ENCODE results near the gene G3BP2.
A peak's percentile ranks its signal among the peaks of the same experiment; 100 is the strongest.
"Not testable (repeated sequence)": the region's sequence is repeated elsewhere in the genome, so short reads cannot be mapped to it uniquely, and the experiment has no call there.

The G3BP2 gene

DNA sequence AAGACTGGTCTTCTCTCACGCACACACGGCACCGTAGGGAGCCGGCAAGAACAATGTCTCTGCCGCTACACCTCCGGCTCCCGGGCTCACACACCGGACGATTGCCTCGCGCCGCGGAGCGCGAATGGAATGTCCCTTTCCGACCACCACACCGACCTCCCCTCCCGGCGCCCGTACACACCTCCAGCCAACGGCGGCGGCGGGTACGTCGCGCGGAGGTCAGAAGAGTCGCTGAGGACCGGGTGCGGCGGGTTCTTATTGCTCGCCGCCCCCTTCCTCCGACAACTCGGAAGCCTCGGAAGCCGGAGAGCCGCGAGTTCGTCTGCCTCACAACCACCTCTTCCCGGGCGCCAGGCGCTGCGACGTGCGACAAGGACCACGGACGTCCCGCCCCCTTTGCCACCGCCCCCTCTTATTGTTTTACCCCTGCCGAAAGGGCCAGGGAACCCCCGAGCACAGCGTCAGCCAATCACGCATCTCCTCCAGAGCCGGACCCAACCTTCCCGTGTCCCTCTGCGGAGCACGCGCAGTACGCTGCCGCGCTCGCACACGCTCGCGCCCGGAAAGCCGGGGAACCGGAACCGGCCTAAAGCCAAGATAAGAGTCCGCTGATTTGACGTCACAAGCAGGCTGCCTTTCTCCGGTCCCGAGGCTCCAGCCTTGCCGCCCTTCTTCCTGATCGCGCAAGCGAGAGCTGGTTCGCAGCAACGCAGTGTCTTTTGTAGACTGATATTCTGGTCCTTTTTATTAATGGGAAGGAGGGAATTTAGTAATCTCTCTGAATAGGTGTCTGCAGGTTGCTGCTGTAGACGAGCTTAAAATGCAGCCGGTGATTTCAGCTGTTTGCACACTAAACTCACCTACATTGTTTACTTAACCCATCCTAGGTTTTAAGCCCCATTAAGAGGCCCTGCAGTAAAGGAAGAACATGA lies at the start of gene G3BP2:
G3BP2 (minus strand) TSS at position 385 of the 932 bp plus-strand sequence. CDS start 11,386 bp downstream, outside the sequence.
- DNase-seq = peak; percentile 97

DNA sequence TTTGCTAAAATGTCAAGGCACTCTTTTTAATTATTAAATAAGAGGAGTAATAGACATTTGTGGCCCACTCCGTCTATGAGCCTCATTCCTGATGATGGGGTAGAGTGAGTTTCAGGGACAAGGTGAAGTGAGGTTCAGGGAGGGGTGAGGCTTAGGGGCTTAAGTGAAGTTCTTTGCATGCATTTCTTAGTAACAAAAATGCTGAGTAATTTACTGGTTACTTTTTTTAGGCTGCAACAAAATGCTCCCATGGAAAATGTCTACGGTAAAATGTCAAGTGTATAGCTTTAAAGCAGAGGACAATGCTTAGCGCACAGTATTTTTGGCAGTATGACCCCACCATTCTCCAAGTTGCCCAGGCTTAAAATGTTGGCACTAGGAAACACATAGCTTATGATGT lies 49.2 kb upstream of the G3BP2 start:
- DNase-seq = no peak

DNA sequence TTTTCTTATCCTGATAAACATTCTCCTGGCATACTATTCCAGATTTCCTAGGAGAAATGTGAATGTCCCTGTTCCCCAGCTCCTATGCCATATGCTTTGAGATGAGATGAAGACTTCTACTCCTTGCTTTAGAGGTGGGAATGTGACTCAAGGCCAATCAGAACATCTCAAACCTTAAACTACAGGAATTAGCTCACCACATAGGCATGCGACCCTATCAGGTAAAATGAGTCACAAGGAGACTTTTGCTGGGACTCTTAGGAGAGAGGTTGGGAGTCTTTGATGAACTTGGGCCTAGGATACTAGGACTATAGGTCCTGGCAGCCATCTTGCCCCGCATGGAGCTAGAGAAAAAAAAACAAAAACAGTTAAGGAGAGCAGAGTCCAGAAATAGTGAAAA lies 45.3 kb upstream of the G3BP2 start:
- no peak for DNase-seq

DNA sequence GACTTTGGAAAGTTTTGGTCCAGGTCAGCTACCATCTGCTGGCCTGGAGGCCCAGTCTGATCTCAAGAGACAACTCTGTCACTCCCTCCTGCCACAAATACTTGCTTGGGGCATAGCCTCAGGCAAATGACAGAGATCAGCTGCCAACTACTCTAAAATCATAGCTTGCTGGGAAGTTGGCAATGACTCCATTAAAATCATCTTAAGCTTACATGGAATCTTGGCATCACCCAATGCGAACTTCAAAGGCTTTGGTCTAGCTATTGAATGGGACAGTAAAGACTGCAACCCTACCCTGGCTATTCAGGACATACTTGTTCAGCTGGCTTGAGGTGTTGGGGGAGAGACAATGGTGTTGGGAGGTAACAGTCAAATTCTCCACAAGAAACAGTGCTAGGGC lies 44.2 kb upstream of the G3BP2 start:
- no peak for DNase-seq

DNA sequence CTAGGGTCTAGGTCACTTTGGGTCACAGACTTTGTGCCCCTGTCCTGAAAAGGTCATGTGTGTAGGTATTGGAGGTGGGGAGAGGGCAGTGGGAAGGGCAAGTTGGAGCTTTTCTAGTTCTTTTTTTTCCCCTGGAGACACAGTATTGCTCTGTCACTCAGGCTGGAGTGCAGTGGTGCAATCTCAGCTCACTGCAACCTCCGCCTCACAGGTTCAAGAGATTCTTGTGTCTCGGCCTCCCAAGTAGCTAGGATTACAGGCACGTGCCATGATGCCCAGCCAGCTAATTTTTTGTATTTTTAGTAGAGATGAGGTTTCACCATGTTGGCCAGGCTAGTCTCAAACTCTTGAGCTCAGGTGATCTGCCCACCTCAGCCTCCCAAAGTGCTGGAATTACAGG lies 42.8 kb upstream of the G3BP2 start:
- DNase-seq = not testable (repeated sequence)

DNA sequence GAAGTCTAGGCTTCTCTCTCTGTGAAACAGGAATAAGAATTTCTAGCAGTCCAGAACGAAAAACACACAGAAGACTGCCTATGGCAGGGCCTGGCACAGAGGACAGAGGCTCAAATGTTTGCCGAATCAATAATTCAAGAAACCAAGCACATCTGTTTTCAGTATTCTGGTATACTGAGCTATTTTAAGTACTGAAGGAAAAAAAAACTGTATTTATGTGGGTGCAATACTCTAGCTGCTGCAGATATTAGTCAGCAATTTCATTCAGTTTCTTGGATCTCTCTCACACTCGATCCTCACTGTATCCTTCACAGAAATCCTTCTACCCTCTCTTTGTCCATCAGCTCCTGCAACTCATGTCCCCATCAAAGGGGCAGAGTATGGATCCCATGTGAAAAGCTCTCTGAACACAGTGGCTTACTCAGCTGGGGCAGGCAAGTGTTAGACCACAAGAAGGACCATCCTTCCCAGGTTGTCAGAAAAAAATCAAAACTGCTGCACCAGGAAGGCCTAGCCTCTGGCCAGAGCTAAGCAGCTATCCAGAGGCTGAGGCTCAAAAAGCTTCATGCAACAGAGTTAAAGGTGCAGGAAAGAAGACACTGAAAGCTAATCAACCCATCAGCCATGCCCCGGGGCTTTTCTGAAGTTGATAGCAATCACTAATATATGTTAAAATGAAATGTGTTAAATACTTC lies 42.0 kb upstream of the G3BP2 start:
- DNase-seq = no peak

DNA sequence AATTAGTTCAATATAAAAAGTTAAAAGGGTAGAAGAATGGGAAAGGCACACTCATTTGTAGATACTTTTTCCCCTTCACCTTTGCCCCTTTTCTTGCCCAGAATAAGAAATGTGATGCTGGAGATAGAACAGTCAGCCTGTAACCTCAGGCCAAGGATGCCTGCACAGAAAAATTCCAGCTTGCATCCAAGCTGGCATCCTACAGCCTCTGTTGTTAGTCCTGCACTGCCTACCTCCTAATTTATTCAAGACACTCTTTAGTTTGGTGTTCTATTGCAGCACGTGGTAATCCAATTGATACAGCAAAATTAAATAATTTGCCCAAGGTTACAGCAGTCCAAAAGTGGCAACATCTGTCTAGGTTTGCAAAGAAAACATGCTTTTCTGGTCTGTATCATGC lies 41.5 kb upstream of the G3BP2 start:
- DNase-seq = no peak

DNA sequence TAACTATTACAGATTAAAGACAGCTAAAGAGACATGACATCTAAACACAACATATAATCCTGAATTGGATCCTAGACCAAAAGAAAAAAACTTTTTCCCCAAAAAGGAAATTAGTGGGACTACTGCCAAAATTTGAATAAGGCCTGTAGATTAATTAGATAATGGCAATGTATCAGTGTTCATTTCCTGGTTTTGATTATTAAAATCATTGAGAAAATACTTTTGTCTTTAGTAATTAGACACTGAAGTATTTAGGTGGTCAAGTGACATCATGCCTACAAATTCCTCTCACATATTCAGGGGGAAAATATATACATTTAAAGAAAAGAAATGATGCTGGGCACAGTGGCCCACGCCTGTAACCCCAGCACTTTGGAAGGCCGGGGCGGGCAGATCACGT lies 40.8 kb upstream of the G3BP2 start:
- DNase-seq = no peak

DNA sequence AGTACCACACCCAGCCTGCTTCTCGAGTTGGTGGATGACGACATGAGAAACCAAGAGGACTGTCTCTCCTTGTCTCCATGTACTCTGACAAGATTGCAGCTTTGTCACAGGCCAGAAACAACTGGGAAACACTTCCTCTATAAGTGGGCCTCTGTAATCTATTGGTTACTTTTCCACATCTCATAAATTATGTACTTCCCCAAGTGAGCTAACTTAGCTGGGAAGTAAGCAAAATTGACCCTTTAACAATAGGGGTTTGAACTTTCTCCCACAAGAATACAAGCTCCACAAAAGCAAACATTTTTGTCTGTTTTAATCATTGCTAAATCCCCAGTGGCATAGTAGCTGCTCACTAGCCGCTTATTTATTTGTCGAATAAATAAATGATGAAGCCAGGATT lies 37.0 kb upstream of the G3BP2 start:
- no peak for DNase-seq

DNA sequence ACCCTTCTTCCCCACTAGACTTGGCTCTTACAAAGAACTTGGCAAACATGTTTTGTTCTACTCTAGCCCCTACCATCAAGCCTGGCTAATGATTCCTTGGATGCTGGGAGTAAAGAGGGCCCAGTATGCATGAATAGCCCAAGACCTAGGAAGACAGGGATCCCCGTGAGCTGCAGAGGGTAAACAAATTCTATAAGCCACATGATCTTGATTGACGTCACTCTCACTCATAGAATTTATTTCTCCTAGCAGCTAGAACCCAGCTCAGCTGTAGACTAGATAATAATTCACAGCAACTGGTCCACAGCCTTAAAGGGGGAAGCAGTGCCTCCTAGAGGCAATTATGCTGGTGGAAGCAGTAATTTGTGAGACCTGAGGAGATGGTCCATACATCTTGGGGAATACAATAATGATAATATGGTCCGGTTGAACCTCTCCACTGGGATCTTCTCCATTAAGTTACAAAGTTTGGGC lies 35.0 kb upstream of the G3BP2 start:
- DNase-seq = no peak

DNA sequence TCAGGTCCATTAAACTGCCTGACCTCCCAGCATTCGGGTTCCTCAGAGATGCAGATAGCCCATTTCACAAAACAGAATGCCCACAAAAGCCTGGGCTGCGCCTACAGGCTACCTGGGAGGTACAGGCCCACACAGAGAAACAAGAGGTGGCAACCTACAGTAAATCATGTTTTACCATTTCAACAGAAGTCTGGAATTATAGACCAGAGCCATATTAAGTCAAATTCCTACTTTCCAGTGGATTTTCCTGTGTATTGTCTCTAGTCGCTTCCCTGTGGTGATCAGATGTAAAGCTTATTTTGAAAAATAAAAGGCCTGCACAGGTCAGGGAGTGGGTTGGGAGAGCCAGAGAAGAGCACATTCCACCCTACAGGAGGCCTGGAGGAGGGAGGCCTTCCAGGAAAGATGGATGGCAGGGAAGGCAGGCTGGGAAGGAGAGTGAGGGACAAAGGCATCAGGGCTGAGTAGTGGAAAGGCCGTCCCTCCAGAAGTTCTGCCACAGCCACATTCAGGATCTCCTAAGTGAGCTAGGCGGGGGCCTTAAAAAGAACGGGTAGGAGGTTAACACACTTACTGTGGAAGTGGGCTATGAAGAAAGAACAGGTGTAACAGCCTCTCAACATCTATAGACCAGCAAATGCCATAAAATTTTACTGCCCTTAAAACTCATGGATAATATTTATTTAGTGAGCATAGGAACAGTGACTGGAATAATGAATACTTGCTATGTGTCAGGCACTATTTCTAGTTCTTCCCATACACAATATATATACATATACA lies 32.2 kb upstream of the G3BP2 start:
- DNase-seq = no peak

DNA sequence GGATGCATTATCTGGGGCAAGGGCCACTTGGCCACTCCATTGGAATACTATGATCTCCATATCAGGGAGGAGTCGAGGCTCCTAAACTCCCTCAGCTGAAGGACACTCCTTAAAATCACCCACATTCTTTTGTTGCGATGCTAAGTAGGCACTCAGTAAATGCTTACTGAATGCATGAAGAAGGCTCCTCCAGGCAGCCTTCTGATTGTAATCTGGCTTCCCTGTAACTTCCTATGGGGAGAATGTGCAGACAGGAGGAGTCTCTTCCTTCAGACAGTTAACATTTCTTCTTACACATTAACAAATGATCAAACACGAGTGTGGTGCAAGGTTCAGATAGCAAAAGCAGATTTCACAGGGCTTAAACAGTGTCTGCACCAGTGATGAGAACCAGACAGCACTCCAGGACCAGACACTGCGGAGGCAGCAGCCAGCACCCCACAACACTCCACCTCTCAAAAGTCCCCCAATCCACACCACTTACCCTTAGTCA lies 29.8 kb upstream of the G3BP2 start:
- no peak for DNase-seq

DNA sequence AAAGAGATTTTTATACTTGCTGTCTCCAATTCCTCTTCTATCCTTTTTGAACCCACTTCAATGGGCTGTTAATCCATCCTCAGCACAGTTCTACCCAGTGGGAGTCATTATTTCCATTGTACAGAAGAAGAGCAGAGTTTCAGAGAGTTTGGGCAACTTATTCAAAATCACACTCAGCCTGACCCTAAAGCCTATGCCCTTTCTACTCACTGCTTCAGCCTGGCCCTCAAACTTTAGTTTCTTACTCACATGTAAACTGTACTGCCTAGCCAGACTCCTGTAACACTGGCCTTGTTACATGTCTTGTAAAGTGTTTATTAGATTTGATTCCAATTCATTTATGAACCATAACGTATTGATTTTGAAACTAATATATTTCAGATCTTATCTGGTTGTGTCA lies 26.1 kb upstream of the G3BP2 start:
- DNase-seq = no peak

DNA sequence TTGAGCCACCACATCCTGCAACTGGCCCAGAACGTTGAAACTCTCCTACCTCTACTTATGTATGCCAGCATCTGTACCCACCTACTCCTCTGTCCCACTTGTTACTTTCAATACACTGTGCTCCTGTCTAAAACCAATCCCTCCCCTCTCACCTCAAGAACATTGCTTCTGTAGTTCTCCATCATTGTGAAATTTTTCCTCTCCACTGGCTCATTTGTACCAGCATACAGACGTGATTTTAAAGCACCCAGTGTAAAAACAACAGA lies 25.7 kb upstream of the G3BP2 start:
- no peak for DNase-seq

DNA sequence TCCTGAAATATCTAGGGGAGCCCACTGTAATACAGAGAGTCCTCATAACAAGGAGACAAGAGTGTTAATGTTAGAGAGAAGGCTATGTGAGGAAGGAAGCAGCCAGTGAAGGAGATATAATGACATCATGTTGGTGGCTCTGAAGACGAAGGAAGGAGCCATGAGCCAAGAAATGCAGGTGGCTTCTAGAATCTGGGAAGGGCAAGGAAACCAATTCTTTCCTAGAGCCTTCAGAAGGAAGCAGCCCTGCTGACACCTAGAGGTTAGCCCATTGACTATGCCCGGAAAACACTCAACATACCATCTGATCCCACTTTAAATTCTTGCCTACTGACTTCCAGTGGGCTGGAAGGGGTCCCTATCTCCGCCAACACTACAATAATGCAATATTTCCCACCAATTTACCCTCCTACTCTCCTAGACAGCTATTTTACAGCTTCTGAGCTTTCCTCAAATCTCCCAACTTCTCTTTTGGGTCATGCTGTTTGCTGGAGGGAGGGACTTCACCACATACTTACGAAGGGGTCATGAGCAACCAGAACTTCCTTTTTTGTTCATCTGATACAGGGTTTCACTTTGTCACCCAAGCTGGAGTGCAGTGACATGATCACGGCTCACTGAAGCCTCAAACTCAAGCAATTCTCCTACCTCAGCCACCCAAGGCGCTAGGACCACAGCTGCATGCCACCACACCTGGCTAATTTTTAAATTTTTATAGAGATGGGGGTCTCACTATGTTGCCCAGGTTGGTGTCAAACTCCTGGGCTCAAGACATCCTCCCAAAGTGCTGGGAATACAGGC lies 25.2 kb upstream of the G3BP2 start:
- no peak for DNase-seq

DNA sequence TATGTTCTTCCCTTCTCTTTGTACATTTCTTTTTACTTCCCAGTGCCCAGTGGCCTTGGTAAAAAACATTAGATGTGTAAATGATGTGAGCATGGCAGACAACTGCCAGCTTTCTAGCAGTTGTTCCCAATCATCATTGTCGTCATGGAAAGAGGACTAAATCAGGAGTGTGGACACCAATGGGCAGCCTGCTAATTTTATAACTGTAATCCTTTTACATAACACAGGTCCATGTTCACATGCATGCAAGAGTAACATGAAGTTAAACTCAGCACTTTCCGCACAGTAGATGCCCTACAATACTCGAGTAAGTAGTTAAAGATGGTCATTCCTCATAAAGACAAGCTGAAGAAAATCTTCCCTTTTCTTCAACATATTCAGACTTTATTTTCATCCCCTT lies 23.4 kb upstream of the G3BP2 start:
- no peak for DNase-seq

DNA sequence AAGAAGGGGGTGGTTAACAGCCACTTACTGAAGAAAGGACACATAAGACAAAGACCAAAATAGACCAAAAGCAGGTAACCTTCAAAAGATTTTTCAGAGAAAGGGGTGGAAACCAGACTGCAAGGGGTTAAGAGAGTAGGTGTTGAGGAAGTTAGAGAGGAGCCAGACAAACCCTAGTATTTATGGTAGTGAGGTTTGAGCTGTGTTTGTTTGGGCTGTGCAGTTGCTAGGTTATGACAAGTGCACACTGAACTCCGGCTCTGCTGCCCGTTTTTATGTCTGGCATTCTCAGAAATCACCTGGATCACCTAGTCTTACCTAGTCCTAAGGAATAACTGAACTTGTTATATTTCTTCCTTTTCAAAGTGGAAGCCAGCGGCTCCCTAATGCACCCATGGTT lies 22.9 kb upstream of the G3BP2 start:
- no peak for DNase-seq

DNA sequence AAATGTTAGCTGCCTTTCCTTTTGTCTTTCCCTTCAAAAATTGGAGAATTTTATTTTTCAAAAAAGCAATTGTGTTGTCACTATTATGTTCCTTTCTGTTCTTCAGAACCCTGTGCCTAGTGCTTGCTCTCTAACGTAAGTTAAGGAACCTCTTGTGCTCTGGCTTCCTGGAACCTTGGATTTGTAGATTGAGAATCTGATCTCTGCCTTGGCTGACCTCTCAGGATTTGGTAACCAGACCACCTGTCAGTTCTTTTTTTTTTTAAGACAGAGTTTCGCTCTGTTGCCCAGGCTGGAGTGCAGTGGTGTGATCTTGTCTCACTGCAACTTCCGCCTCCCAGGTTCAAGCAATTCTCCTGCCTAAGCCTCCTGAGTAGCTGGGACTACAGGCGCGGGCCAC lies 18.9 kb upstream of the G3BP2 start:
- DNase-seq = not testable (repeated sequence)

DNA sequence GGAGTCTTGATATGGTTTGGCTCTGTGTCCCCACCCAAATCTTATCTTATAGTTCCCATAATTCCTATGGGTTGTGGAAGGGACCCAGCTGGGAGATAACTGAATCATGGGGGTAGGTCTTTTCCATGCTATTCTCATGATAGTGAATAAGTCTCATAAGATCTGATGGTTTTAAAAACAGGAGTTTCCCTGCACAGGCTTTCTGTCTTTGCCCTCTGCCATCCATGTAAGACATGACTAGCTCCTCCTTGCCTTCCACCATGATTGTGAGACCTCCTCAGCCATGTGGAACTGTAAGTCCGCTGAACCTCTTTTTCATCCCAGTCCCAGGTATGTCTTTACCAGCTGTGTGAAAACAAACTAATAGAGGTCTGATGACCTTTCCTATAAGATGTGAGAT lies 13.9 kb upstream of the G3BP2 start:
- not testable (repeated sequence) for DNase-seq

DNA sequence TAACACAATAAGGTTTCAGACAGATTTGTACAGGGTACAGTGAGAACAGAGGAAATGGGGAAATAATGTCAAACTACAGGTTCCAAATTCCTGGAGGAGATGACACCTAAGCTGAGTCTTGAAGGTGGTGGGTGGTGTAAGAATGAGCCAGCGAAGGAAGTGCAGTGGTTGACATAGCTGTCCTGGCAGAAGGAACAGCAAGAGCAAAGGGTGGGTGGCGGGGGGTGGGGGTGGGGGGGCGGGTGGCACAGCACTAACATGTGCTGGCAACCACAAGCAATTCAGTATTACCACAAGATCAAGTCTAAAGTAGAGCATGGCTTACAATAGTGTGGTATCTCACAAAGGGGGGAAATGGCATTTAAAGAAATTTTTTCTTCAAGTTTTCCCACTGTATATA lies 13.1 kb upstream of the G3BP2 start:
- DNase-seq = no peak

DNA sequence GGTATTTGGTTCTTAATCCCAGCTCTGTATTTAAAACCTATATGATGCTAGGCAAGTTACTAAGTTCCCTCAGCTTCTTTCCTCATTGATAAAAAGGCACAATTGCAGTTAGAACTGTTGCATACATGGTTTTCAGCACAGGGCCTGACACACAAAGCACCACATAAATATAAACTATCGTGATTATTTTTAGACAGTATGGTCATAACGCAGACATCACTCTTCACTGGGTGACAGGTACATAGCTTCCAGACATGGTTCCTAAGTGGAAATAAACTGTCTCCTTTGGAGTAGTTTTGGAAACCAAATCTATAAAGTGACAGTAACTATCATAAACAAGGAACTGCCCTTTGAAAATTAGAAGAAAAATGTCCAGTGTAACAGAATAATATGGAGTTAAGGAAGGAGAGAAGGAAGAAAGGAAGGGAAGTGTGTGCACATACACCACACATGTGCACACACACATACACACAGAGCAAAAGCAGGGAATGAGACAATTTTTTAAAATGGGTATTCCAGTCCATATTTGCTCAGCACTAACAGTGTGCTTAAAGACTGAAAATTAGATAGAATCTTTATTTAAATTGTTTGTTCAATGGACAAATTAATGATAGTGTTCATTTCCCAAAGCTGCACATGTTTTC lies 12.5 kb upstream of the G3BP2 start:
- DNase-seq = no peak

Data from NCI-H446 treated with DMSO at 0.1 percent for 48 hours (cell line).